Breast epithelium (tissue), 4 donors: ENCODE results near the gene CDK4. TPM values are rescaled to one million over a fixed set of nuclear protein-coding genes. Genes with fewer than 3 reads are reported as not detected.

Experiments
- DNase-seq, 2 donors: peaks; one replicate each; pipeline ENCODE4 v3.0.0-alpha.2; 2019; ENCODE audit warnings: low spot score in 2 of 2
- H3K27ac ChIP-seq, 2 donors: fragments of 200-600 bp; sonication (generic) in 1 of 2; one replicate each; pipeline ENCODE4 v1.5.1; 2016 to 2019; ENCODE audit warnings: mild to moderate bottlenecking in 1 of 2
- H3K27me3 ChIP-seq, 2 donors: fragments of 200-600 bp; sonication (generic) in 1 of 2; one replicate each; pipeline versions ENCODE4 v1.5.1 to v1.6.0; 2017 to 2019; ENCODE audit warnings: control low read depth in 1 of 2, mild to moderate bottlenecking in 1 of 2
- H3K36me3 ChIP-seq: fragments of 200-600 bp; one replicate; pipeline ENCODE4 v1.5.1; 2019
- H3K4me1 ChIP-seq, 2 donors: fragments of 200-600 bp; sonication (generic); one replicate each; pipeline ENCODE4 v1.5.1; 2016 to 2019; ENCODE audit warnings: control low read depth in 1 of 2
- H3K4me3 ChIP-seq, 3 donors: fragments of 200-600 bp; sonication (generic); 1 replicate in 2 of 3; 2 replicates in 1 of 3; pipeline ENCODE4 v1.5.1; 2016 to 2019; ENCODE audit warnings: mild to moderate bottlenecking in 3 of 3, moderate library complexity in 2 of 3
- H3K9me3 ChIP-seq, 2 donors: fragments of 200-600 bp; sonication (generic) in 1 of 2; one replicate each; pipeline ENCODE4 v1.5.1; 2016 to 2019; ENCODE audit warnings: control low read depth in 1 of 2
- POLR2A ChIP-seq: fragments of 450-650 bp; IDR thresholded peaks from one replicate; pipeline ENCODE4 v1.6.1; 2016; ENCODE audit warnings: antibody characterized with exemption, mild to moderate bottlenecking, moderate library complexity
- POLR2AphosphoS5 ChIP-seq, 3 donors: sonication (generic); formaldehyde crosslinking; IDR thresholded peaks; one replicate each; pipeline ENCODE4 v1.6.1; 2017; ENCODE audit warnings: antibody characterized with exemption in 3 of 3
- intact Hi-C: fragments of 100-400 bp; cut with DNase I; formaldehyde crosslinking; loops from one replicate; pipeline ENCODE4 v1.15.1; 2023; ENCODE audit warnings: low total_unique reads
- total RNA-seq, 3 donors: library from RNA; depleted of rRNA; stranded (reverse); fragments of >200 nt; gene quantifications; one replicate each; pipeline ENCODE4 v1.1.0, GENCODE V29; 2016
- TF ChIP-seq, protein P1 (sequence below), 3 donors: fragments of 450-650 bp; IDR thresholded peaks; one replicate each; pipeline ENCODE4 v1.5.1; 2016 to 2017; ENCODE audit warnings: antibody characterized with exemption in 3 of 3, mild to moderate bottlenecking in 3 of 3, moderate library complexity in 3 of 3

The CDK4 gene
- 100 to 1,000 TPM; 105 to 136 (median 109) TPM for total RNA-seq

DNA sequence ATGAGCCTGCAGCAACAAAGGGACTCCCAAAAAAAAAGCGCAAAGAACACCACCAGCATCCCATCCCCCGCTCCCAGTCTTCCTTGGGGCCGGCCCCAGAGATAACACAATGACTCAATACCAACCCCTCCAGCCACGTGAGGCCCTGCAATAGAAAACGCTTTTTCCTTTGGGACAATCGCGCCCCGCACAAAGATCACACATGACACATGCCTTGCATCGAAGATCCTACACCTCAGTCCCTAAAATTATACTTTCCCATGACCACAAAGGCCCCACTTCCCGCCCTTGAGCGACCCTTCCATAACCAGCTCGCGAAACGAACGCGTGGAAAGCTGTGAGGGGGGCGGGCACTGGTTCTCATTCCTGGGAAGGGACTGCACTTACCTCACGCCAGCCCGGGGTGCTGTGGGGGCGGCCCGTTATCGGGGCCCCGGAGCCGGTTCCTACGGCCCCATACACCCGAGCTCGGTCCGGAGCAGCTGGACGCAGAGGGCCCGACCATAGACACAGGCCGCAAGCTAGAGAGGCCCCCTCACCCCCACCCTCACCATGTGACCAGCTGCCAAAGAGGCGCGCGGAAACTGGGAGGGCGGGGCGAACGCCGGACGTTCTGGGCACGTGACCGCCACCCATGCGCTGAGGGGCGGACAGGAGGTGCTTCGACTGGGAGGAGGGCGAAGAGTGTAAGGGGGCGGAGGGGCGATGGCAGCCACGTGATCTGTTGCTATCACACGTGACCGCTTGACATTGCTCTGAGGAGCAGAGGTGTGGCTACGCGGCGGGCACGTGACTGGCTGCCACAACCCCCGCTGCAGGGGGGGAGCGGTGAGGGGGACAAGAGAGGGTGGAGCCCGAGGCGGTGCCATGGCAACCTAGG, at the start of gene CDK4:
Gene CDK4, minus strand, starts transcription at position 523 of the 880 bp plus-strand sequence. CDS start 593 bp downstream, outside the sequence.
- intact Hi-C loops = no loop called here
- Histone ChIP-seq H3K36me3 (no peaks in the 10 kb centered on the region), H3K27me3 (no peaks in the 10 kb centered on the region), H3K4me3 (peak within 1 kb of the TSS; percentile 68 to 85 (median 68)), H3K4me1 (peaks cover 0 to 18% of the 10 kb centered on the region in 2 donors), H3K27ac (peak within 1 kb of the TSS; percentile 89 to 94), H3K9me3 (no peaks in the 10 kb centered on the region)
- peak; percentile 99 to 100 for DNase-seq
- TF ChIP-seq POLR2AphosphoS5 (IDR thresholded peaks at IDR 0.05) (peak; percentile 73 to 97 (median 84)), POLR2A (peak; percentile 31)
- TF ChIP-seq, protein P1, sequence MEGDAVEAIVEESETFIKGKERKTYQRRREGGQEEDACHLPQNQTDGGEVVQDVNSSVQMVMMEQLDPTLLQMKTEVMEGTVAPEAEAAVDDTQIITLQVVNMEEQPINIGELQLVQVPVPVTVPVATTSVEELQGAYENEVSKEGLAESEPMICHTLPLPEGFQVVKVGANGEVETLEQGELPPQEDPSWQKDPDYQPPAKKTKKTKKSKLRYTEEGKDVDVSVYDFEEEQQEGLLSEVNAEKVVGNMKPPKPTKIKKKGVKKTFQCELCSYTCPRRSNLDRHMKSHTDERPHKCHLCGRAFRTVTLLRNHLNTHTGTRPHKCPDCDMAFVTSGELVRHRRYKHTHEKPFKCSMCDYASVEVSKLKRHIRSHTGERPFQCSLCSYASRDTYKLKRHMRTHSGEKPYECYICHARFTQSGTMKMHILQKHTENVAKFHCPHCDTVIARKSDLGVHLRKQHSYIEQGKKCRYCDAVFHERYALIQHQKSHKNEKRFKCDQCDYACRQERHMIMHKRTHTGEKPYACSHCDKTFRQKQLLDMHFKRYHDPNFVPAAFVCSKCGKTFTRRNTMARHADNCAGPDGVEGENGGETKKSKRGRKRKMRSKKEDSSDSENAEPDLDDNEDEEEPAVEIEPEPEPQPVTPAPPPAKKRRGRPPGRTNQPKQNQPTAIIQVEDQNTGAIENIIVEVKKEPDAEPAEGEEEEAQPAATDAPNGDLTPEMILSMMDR (IDR thresholded peaks at IDR 0.05) = no peak

DNA sequence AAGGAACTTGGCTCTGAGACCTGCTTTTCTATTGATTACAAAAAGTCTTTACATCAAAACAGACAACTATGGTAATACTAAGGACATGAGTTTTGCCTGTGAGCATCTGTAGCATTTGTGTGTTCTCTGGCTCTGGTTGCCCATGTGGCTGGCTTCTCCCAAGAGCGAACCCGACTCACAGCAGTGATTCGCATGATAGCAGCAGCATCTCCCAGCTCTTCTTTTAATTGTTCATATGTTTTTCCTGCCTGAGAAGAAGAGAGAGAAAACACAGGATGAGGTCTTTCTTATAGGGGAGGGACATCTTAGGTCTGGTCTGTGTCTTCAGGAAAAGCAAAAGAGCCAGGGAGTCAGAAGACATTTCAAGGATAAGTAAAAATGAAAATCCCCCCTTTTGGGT, 48.9 kb upstream of the CDK4 start:
- intact Hi-C loops = no loop called here

DNA sequence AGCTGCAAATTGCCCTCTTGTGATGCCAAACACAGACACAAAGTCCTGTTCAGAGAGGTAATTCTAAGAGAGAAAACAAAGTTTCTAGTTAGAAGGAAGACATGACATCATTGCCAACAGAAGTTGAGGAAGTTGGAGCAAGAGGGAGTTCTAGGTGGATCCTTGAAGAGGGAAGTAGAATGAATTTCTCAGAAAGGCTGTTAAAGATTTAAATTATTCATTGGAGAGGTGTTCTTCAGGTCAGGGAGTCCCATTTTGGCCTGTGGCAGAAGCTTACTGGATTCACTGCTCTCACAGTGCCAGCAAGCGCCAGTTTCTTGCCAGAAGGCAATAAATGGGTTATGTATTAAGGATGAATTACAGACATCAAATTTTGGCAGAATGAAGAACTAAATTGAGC, 45.8 kb upstream of the CDK4 start:
- H3K27ac ChIP-seq = peak overlapping the region; percentile 22 to 59
- no peaks in the 10 kb centered on the region for H3K4me1 ChIP-seq
- no peaks in the 10 kb centered on the region for H3K27me3 ChIP-seq
- TF ChIP-seq, protein P1 (IDR thresholded peaks at IDR 0.05) = no peak
- TF ChIP-seq POLR2A (no peak), POLR2AphosphoS5 (IDR thresholded peaks at IDR 0.05) (no peak)
- H3K36me3 ChIP-seq = no peaks in the 10 kb centered on the region
- no peak overlapping the region for H3K4me3 ChIP-seq
- no peaks in the 10 kb centered on the region for H3K9me3 ChIP-seq
- DNase-seq = no peak
- intact Hi-C loops = no loop called here

More for the DNA sequence above, 48.9 kb upstream of the CDK4 start:
- H3K27me3 ChIP-seq = no peaks in the 10 kb centered on the region
- H3K4me1 ChIP-seq = no peaks in the 10 kb centered on the region
- no peak overlapping the region for H3K4me3 ChIP-seq
- H3K9me3 ChIP-seq = no peaks in the 10 kb centered on the region
- no peak overlapping the region for H3K27ac ChIP-seq
- DNase-seq = no peak
- H3K36me3 ChIP-seq = no peaks in the 10 kb centered on the region
- TF ChIP-seq, protein P1 (IDR thresholded peaks at IDR 0.05) = no peak
- no peak for TF ChIP-seq POLR2A
- TF ChIP-seq POLR2AphosphoS5 (IDR thresholded peaks at IDR 0.05) = no peak

DNA sequence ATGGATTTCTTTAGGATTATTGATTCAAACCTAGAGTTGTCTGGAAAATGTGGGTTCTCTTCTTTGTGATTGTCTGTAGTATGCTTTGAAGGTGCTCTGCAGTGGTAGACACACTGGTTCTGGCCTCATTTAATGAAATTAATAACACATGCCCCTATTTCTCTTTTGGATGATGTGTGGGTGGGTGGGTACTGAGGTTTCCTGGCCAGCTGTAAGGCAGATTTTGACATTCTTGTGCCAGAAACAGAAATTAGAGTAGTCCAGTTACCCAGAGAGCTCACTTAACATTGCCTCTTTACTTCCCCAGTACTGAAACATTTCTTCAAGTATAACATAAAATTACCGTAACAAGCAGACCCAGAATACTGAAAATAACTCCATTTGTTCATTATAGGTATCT, 44.9 kb upstream of the CDK4 start:
- no peaks in the 10 kb centered on the region for H3K36me3 ChIP-seq
- H3K9me3 ChIP-seq = no peaks in the 10 kb centered on the region
- no peak overlapping the region for H3K4me3 ChIP-seq
- no peaks in the 10 kb centered on the region for H3K27me3 ChIP-seq
- no peak for TF ChIP-seq POLR2AphosphoS5 (IDR thresholded peaks at IDR 0.05)
- TF ChIP-seq, protein P1 (IDR thresholded peaks at IDR 0.05) = no peak
- TF ChIP-seq POLR2A = no peak
- no peaks in the 10 kb centered on the region for H3K4me1 ChIP-seq
- no peak for DNase-seq
- peak overlapping the region in 1 of 2 donors; percentile 26 for H3K27ac ChIP-seq
- intact Hi-C loops = no loop called here

DNA sequence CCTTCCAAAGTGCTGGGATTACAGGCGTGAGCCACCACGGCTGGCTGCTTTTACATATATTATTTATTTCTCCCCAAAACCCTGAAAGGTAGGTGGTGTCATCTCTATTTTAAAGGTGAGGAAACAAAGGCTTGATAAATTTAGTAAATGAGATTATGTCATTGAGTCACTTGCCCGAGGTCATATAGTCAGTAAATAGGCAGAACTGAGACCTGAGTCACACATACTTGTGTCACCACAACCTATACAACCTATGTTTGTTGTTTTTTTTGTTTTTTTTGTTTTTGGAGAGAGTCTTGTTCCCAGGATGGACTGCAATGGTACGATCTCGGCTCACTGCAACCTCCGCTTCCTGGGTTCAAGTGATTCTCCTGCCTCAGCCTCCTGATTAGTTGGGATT, 43.2 kb upstream of the CDK4 start:
- no peaks in the 10 kb centered on the region for H3K27me3 ChIP-seq
- H3K4me3 ChIP-seq = no peak overlapping the region
- no peak for TF ChIP-seq POLR2A
- TF ChIP-seq POLR2AphosphoS5 (IDR thresholded peaks at IDR 0.05) = no peak
- TF ChIP-seq, protein P1 (IDR thresholded peaks at IDR 0.05) = no peak
- H3K27ac ChIP-seq = no peak overlapping the region
- intact Hi-C loops = no loop called here
- no peaks in the 10 kb centered on the region for H3K9me3 ChIP-seq
- no peaks in the 10 kb centered on the region for H3K4me1 ChIP-seq
- no peaks in the 10 kb centered on the region for H3K36me3 ChIP-seq
- no peak for DNase-seq
